GM21825 (cell line): ENCODE measurements around the gene FANK1.
A peak's percentile ranks its signal among the peaks of the same experiment; 100 is the strongest.
"Not testable (repeated sequence)": the region's sequence is repeated elsewhere in the genome, so short reads cannot be mapped to it uniquely, and the experiment has no call there.

ENCODE experiments used
- ATAC-seq: cut with Tn5 transposase; IDR thresholded peaks from one replicate; pipeline ENCODE4 v1.9.1; 2021; ENCODE audit warnings: mild to moderate bottlenecking, moderate library complexity; ENCODE audit not compliant: unreplicated experiment

FANK1 gene

DNA sequence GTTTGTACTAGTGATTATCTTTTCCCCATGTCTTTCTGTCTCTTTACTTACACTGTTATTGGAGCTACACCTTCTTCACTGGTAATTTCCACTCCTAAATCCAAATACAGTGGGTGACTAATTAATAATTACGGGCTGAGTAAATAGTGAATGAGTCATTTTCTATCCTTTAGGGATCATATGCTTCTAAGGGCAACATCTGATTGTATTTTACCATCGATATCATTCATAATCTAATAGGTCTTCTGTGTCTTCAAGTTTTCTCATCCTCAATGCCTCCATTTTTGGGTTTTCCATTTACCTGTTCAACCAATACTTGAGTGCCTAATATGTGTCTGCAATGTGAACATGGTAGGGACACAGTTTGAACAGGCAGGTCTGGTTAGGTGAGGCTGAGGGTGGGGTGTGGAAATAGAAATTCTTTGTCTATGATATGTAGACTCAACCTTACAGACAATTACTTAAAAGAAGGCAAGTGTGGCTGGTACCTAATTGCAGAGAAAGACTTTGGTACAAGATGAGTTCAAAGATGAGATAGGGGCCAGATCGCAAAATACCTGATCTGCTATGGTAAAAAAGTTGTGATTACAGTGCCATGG, 9.4 kb upstream of the FANK1 start:
- ATAC-seq: no peak

DNA sequence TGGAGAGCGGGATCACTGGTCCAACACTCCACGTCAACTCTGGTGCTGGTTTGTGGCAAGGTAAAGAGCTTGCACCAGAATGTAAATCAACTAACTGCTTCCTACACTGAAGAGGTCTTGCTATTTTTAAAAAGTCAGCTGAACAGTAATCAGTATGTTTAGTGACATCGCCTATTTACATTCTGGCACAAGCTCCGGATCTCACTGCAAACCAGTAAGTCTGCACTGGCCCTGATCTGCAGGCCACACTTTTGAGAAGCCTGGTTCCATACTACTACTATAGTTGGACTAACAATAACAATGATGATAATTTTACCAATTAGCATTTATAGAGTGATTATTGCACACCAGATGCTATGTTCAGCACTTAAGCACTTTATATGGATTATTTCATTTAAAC, 6.9 kb upstream of the FANK1 start:
- not testable (repeated sequence) for ATAC-seq

- not testable (repeated sequence) for ATAC-seq
Measured at GRCh38 chr10:125892402-125892801, 4.0 kb upstream of the FANK1 start.

DNA sequence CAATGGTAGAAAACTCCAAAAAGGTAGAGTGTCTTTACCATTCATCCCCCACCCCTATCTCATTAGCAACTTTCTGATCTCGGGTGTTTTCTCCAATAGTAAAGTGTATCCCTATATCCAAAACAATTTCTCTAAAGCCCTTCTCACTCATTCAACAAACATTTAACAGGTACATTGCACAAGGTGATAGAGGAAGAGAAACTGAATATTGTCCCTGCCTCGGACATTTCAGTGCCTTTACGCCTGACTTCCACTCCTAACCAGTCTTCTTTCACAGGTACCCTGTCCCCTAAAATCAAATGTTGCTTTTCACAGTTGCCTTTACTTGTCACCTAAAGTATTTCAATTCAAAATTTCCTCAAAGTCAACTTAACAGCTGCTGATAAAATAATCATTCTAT, 2.2 kb upstream of the FANK1 start:
- not testable (repeated sequence) for ATAC-seq

GRCh38 chr10:125895130-125896087, 955 bp upstream of the FANK1 start:
- ATAC-seq: peak; percentile 51

DNA sequence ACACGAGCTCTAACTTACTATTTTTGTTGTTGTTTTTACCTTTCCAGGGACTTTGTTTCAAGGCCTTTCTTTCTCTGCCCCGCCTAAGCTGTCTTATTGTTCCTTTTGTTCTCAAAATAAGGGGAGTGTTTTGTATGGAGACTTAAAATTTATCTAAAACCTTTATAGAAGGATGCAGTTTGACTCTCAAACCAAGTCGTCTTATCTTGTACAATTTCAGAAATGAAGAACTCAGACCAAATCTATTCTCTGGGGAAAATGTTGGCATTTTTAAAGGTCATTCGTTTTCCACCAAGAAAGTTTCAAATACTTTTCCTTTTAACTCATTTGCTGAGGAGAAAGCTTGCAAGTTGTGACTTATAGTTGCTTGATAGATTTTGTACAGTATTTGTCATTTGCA, 953 bp downstream of the FANK1 start:
- not testable (repeated sequence) for ATAC-seq

DNA sequence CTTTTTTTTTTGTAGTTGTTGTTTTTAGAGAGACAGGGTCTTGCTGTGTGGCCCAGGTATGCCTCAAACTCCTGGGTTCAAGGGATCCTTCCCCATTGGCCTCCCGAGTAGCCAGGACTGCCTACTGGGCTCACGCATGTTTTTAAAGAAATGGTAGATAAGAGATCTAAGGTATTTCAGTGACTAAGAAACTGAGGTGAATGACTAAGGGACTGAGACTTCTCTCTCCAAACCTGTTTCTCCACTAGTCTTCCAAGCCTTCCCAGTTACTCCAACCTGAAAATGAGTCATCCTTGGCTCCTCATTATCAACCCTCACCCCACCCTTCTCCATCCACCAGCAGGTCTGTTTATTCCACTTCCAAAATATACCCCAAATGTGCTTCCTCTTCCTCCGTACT, 4.6 kb downstream of the FANK1 start:
- not testable (repeated sequence) for ATAC-seq

- not testable (repeated sequence) for ATAC-seq
Measured at GRCh38 chr10:125903135-125903640, 6.8 kb downstream of the FANK1 start.

- ATAC-seq: not testable (repeated sequence)
Measured at GRCh38 chr10:125905069-125905994, 9.0 kb downstream of the FANK1 start.

- ATAC-seq: not testable (repeated sequence)
Measured at GRCh38 chr10:125907598-125907997, 11.2 kb downstream of the FANK1 start.

GRCh38 chr10:125908813-125909212, 12.4 kb downstream of the FANK1 start:
- not testable (repeated sequence) for ATAC-seq

DNA sequence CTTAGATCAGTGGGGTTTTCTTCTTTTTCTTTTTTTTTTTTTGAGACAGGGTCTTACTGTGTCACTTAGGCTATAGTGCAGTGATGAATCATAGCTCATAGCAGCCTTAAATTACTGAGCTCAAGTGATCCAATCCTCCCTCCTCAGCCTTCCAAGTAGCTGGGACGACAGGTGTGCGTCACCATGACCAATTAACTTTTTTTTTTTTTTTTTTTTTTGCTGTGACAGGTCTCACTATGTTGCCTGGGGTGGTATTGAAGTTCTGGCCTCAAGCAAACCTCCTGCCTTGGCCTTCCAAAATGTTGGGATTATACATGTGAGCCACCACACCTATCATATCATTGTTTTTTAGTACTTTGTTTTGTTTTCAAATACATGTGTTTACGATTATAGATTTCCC, 13.1 kb downstream of the FANK1 start:
- not testable (repeated sequence) for ATAC-seq

GRCh38 chr10:125911145-125911544, 14.8 kb downstream of the FANK1 start:
- no peak for ATAC-seq

GRCh38 chr10:125911990-125912389, 15.6 kb downstream of the FANK1 start:
- no peak for ATAC-seq

GRCh38 chr10:125913277-125913676, 16.9 kb downstream of the FANK1 start:
- not testable (repeated sequence) for ATAC-seq

- ATAC-seq: no peak
Measured at GRCh38 chr10:125916977-125917376, 20.6 kb downstream of the FANK1 start.

- ATAC-seq: not testable (repeated sequence)
Measured at GRCh38 chr10:125917704-125918361, 21.5 kb downstream of the FANK1 start.

DNA sequence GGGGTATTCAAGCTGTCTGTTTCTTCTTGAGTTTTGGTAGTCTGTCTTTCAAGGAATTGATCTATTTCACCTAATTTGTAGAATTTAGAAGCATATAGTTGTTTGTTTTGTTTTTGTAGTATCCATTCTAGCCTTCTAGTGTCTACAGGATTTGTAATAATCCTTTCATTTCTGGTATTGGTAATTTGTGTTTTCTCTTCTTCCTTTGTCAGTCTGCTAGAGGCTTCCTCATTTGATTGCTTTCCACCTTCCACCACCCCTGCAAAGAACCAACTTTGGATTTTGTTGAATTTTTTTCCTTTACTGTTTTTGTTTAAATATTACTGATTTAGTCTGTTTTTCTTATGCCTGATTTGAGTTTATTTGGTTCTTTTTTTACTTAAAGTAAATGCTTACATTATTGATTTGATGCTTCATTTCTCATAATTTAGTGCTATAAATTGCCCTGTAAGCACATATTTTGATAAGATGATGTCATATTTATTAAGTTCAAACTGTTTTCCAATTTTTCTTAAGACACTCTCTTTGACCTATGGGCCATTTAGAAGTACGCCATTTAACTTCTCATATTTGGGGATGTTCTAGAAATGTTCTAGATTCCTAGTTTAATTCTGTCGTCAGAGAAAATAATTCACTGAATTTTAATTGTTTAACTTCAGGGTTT, 25.4 kb downstream of the FANK1 start:
- not testable (repeated sequence) for ATAC-seq

DNA sequence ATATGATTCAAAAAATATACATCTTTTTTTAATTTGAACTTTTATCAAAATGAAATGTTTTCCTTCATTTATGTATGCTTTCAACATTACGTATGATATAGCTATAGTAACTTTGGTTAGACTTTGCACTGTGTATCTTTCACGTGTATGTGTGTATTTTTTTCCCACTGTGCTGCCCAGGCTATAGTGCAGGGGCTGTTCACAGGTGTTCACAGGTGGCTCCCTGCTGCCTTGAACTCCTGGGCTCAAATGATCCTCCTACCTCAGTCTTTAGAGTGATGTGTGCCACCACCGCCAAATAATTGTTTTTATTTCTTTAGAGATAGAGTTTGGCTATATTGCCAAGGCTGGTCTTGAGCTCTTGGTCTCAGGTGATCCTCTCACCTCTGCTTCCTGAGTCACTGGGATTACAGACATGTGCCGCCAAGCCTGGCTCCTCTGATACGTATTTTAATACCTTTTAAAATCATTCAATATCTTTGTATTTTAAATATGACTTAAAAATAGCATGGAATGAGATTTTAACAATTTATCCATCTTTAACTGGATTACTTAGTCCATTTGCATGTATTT, 29.0 kb downstream of the FANK1 start:
- no peak for ATAC-seq
